GM19455 (cell line): ENCODE measurements around the gene MYLIP.

Experiments
- ATAC-seq: cut with Tn5 transposase; IDR thresholded peaks from one replicate; pipeline ENCODE4 v1.9.1; 2021; ENCODE audit not compliant: unreplicated experiment

MYLIP gene

DNA sequence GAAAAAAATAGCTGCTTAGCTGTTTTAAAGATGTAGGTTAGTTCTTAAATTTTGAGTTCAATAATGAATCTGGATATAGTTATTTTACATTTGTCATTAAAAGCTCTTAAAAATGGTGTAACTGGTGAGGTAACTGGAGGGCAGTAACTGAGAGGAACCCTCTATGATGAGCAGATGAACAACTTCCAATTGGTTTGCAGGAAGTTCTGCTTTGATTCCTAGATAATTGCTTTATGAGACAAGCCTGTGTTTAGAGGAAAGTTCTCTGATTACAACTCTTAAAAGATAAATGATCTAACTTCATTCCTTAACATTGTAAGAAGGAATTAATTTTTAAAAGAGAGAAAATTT is 8.5 kb downstream of the MYLIP start:
- ATAC-seq: no peak

DNA sequence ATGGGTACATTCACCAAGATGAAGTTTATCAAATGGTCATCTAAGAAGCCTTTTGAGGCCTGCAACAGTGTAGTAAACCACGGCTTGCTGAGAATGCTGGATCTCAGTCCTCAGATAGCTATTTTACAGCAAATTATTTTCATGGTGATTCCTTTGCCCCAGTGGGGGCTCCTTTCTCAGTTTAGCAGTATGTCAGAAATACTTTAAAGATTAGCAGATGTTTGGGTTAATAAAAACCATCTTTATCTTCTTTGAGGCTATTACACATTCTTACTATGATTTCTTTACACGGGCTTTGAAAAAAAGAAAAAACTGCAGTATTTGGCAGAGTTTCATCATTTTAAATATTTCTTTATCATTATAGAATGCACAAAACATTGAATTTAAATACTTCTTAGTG is 10.7 kb downstream of the MYLIP start:
- no peak for ATAC-seq

DNA sequence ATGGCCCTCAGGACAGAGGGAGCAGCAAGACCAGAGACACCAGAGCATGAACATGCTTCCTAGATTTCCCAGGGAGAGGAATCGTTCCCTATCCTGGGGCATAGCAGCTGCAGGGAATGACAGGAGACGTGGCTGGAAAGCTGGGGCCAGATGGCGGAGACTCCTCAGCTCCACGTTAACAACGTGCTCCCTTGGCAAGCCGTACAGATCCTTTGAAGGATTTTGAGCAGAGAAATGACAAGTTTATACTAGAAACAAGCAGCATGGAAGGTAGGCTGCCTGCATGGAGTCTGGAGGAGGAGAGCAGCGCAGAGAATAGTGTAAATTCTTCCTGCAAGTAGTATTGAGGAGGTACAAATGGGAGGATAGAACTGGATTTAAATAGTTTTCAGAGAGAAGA is 11.7 kb downstream of the MYLIP start:
- no peak for ATAC-seq

DNA sequence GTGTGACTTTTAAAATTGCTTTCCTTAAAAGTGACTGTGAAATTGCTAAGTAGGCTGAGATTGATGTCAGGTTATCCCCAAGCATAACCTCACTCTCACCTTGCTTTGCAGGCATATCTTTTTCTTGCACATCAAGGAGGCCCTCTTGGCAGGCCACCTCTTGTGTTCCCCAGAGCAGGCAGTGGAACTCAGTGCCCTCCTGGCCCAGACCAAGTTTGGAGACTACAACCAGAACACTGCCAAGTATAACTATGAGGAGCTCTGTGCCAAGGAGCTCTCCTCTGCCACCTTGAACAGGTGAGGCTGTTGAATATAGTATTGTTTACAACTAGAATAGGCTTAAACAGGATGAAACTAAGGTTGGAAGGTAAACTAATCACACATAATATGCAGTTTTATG is 12.6 kb downstream of the MYLIP start:
- ATAC-seq: no peak

DNA sequence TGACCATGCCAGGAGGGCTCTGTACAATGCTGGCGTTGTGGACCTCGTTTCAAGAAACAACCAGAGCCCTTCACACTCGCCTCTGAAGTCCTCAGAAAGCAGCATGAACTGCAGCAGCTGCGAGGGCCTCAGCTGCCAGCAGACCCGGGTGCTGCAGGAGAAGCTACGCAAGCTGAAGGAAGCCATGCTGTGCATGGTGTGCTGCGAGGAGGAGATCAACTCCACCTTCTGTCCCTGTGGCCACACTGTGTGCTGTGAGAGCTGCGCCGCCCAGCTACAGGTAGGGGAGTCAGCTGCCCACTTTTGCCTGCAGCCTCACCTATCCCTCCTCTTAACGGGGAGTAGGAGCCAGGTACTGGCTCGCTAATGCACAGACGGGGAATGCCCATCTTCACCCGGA is 16.2 kb downstream of the MYLIP start:
- ATAC-seq: no peak

DNA sequence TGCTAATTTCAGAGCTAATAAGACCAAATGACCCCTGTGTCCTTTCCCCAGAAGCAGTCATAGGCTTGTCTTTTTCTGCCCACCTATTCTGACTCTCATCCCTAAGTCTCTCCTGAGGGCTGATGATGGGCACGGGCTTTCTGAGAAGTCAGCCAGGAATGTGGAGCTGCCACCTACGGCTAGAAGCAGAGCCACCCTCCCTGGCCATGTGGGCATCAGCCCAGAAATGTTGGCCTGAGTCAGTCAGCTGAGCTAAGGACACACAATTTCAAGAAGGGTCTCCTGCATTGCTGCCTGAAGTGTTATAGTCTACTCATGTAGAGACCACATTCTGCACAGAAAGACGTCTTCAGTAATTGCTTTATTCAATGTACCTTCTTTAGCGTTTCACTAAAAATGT is 17.1 kb downstream of the MYLIP start:
- ATAC-seq: no peak

DNA sequence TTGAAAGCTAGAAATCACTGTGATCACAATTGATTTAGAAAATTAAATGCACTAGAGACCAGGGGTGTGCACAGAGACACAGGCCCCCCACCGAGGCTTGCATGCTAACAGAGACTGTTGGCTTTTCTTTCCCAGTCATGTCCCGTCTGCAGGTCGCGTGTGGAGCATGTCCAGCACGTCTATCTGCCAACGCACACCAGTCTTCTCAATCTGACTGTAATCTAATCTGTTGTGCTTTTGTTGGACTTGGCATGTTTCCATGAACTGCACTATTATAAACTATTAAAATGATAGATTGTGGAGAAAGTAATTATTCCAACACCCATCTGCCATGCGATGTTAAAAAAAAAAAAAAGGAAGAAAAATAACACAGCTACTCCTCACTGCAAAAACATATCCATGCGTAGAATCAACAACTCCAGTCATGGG is 17.7 kb downstream of the MYLIP start:
- no peak for ATAC-seq

DNA sequence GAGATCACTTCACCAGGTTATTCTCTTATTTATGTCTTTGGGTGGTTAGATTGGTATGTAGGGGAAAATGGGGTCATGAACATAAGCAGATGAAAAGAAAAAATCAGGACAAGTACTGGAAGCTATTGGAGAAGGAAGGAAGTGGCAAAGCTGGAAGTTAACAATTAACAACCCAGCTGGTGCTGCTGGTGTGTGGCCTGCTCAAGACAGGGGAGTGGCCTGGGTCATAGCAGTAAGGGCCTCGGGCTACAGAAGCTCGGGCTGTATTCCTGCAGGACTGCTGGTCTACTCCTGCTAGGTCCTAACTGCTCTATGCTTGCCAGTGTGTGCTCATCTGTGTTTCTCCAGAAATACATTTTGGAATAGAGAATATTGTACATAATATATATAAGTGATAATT is 19.6 kb downstream of the MYLIP start:
- ATAC-seq: no peak

DNA sequence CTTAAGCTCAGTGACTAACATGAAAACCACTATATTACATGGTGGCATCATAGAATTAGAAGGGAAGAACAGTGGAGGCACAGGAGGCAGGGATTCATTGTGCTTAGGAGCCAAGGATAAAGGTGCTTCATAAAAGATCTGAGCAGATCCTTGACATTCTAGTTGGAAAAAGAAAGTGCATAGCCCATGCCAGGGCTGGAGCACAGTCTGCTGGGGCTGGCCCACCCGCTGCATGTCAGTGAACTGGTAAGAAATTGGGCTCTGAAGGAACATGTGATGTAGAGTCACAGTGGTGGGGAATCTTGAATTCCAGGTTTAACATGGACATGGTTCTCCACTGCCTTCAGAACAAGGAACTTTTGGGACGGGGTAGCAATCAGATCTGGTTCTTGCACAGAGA is 20.4 kb downstream of the MYLIP start:
- ATAC-seq: no peak

DNA sequence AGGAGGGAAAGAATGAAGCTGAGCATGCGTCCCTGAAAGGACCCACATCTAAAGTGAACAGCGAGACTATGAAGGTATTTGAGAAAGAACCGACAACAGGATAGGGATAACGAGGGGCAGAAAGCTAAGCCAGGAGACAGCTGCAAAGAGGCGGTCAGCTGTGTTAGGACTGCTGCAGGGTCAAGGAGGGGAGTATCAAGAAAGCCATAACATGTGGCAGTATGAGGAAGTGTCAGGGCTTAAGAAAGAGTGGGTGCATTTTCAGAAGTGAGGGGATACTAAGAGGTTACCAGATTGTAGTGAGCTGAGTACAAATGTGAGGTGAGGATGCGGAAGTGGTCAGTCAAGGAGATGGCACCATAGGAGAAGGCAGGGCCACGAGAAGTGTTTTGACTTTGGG is 21.2 kb downstream of the MYLIP start:
- ATAC-seq: no peak

DNA sequence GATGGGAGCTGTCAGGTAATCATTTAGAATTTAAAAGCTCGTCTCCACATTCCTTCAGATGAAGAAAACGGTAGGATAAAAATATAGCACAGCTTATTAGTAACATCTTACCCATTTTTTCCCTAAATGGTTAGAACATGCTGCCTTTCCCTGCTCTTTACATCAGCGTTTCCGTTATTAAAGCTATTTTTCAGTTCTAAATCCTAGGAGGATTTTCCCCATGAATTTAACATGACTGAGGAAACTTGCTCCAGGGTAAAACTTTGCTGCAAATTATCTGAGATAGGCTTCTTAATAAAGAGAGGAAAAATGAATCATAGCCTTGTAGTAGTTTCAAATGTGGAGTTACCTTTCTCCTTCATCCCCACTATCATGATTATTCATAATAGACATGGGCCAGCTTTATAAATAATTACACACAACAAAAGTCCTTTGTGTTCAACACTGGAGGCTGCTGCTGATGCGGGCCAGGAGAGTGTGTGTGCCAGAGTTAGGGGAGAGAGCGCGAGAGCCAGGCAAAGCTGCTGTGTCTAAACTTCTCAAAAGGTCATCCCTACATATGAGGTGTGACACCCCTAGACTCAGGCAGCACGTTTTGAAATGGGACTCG is 24.4 kb downstream of the MYLIP start:
- ATAC-seq: no peak

DNA sequence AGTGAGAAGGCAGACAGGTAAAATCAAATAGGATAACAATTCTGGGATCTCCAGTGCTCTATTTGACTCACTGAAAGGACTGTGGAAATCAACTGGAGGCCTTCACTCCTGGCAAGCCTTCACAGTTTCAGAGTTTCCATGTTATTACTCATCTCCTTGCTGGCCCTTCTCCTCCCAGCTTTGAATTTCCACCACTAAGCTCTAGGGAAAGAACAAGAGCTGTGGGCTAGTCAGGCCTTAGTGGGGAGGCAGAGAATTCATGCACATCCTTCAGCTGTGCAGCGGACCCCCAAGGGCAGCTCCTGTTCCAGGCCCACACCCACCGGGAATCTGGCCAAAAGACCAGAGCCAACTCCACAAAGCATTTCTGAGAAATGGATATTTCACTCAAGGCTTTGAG is 26.0 kb downstream of the MYLIP start:
- no peak for ATAC-seq

DNA sequence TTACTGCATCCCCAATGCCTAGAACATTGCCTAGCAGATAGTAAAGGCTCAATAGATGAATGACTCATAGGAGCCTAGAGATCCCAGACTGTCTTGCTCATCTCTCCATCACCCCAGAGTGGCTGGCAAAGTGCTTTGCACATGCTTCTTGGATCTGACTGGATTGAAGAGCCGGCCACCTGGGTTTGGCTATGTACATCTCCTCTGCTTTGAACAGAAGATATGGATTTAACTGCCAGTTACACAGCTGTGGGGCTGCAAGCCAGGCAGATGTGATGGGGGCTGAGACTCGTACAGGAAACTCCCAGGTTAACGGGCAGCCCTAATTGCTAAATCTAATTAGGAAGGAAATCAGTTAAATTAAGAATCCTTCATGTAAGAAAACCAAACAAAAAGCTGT is 28.6 kb downstream of the MYLIP start:
- no peak for ATAC-seq

DNA sequence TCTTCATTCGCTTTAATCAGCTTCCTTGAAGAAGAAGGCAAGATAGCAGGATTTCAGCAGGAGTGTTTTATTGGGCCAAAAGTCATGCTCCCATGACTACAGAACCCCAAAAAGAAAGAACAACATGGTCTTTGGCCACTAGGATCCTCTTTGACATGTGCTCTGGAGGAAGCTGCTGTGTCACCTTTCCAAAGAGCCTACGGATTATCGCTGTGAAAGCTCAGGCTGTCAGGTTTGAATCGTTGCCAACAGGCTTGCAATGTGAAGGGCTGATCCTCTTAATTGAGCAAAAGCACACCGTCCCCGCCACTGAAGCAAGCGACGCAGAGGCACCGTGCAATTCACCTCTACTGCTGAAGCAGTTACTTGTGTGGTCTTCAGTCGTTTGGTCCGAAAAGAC is 29.0 kb downstream of the MYLIP start:
- no peak for ATAC-seq

DNA sequence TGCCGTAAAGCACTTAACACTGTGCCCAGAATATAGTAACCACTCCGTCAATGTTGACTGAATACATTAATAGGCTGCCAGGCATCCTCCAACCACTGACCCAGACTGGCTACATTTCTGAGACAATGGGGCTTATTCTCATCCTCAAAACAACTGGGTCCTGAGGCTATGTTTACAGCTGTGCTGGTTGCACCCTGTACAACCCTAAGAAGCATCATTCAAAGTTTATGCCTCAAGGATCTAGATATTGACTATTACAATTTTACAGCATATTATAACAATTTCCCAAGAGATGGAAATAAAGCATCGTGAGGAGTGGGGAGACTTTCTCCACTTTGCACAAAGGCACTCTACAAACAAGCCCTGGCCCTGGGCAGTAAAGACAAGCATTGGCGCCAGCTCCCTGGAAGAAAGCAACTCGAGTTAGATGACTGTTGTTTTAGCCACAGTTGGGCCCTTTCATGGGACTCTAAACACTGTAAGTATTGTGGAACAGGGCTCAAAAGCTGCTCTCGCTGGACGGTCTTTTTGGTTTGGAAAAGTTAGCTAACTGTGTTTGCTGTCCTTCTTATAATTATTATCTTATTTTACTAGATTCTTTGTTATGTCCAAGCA is 30.2 kb downstream of the MYLIP start:
- no peak for ATAC-seq

DNA sequence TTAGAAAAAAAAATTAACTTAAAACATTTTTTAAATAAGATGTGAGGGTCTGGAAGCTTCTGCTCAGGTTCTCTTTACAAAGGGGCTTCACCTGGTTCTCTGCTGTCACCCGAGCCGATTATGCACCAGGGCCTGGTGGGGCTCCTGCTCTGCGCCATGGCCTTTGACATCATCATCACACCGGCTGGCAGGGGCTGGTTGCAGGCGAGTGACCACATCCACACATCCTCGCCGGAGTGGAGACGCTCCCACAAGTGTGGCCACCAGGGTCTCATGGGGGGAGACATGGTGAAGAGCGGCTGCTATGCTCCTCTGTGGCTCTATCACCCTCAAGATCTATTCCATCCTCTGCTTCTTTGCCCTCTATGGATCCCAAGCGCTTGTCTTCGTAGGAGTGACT is 31.9 kb downstream of the MYLIP start:
- no peak for ATAC-seq

DNA sequence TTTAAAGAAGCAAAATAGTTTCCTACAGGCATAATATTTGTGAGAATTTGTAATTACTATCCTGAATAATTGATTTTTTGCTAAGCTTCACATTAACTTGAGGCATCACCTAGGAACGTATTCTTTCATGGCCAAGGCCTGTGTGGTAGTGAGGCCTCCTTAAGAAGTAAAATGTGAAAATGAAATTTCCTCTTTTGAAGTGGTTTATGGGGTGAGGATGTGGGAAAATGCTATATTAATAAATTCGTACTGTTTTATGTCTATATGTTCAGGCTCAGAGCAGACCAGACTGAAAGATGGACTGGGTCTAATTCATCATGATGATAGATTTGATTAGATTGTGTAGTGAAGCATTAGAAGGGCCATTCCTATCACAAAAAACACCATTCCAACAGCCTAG is 33.1 kb downstream of the MYLIP start:
- ATAC-seq: no peak

DNA sequence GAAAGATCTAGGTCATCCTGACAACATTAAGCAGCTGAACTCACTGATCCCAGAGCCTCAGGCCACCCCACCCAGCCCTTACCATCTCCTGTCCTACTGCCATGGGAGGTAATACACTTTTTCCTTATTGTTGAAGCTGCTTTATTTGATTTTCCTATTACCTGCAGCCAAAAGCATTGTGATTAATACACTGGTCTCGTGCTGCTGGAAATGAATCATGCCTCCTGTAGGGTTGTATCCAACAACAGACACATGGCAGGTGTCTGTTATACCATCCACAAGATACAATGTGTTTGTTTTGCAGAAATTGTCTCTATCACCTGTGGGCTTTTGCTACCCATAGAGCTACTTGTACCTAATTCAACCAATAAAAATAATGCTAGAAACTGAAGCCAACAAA is 34.2 kb downstream of the MYLIP start:
- ATAC-seq: no peak

DNA sequence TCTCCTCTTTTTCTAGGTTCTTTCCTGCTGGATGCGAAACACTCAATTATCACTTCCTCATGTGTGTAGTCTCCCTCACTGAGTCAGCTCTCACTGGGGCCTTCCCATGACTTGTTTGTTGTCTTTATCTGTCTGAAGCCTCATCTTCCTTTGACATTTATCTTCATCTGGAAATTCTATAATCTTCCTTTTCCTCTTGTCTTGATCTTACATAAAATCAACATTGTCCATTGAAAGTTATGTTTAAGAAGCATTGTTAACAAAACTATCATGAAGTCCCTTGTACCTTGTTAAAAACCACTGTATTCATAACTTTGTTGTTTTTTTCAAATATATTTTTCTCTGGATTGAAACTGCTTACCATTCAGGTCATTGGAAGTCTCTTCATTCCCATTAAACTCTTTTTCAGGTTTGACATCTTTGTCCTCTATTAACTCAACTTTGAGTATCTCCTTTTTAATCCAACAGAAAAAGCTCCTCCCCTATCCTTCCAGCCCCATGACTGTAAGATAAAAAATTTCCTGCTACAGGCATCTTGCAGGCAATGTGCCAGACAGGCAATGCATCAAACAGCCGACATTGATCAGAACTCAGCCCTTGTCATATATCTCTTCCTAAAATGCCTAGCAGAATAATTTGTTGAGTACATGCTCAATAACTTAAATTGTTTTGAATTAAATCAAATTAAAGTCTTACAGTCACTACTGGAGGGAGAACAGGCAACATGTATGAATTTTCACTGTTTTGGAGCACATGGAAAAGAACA is 34.8 kb downstream of the MYLIP start:
- no peak for ATAC-seq

DNA sequence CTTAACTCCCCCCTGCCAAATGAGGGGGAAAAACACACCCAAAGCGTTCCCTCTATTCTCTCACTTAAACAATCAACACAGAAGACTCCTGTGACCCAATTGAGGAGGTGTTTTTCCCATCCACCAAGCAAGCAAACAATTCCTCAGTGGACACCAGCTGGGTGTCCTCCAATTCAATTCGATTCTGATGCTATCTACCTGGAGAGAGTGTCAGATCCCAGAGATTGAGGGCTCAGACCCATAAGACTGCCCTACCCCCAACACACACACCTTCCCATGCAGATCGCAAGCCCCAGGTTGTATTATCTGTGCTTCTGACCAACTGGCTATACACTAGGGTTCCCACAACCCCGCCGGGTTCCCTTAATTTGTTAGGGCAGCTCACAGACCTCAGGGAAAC is 36.8 kb downstream of the MYLIP start:
- no peak for ATAC-seq

DNA sequence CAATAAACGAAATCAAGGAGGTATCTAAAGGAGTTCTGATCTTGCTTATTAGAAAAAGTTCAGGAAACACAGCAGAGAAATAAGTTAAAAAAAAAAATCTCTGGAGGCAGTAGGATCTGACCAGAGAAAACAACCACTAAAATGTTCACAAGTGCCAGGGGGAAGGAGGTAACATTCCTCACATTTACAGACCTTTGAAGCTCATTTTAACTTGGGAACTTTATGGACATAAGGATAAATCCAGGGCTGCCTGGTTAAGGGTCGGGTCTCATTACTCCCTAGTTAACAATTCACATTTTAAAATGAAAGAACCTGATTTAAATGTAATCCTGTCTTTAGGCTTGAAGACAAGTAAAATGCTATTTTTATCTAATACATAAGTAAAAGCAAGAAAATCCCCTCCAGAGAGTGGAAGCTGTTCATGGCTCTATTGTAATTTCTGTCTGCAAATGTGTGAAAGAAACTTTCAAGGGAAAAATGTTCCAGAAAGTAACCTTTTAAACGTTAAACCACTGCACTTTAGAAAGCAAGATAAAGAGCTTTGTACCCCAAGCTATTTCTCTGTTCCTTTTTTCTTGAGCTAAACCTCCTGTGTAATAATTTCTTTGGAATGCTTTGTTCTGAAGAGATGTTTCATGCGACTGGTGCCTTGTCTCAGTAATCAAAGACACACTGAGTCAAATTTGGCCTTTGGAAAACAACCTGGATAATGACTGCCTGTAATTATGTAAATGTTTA is 38.2 kb downstream of the MYLIP start:
- no peak for ATAC-seq

DNA sequence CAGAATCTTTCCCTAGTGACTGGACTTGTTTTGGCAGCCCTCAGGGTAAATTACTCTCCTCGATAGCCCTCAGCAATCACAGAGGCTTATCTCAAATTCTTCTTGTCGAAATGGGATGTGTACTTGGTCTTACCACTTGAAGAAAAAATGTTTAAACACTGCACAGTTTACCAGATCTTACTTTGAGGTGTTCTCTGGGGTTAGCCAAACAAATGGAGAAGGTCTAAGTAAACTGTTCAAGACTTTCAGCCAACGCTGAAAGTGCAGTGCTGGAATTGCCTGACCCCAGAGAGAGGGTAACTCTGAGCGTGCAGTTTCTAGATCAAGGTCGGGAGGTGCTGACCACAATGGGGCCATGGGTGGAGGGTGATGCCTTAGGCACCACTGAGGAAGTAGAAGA is 39.2 kb downstream of the MYLIP start:
- ATAC-seq: no peak
